SK-N-SH (cell line): Measurements from ENCODE around the gene NPFFR1.

Experiments used
- CTCF ChIP-seq: fragments of 200-600 bp; sonication (generic); IDR thresholded peaks from 2 replicates; pipeline ENCODE4 v1.6.1; 2017; ENCODE audit warnings: antibody characterized with exemption, mild to moderate bottlenecking, moderate library complexity
- EZH2phosphoT487 ChIP-seq: fragments of 200-600 bp; sonication (generic); IDR thresholded peaks from 2 replicates; pipeline ENCODE4 v1.6.1; 2017; ENCODE audit warnings: low read depth, mixed run types, mild to moderate bottlenecking, antibody characterized with exemption, moderate library complexity, borderline replicate concordance
- FOXJ3 ChIP-seq: sonication (generic); formaldehyde crosslinking; IDR thresholded peaks from 2 replicates; pipeline ENCODE4 v1.5.1; 2020; ENCODE audit warnings: mild to moderate bottlenecking, missing genetic modification reagents
- RXRA ChIP-seq: IDR thresholded peaks from 2 replicates; pipeline ENCODE4 v1.4.0; 2012; ENCODE audit warnings: low read depth, mild to moderate bottlenecking, borderline replicate concordance
- TEAD4 ChIP-seq: IDR thresholded peaks from 2 replicates; pipeline ENCODE4 v1.4.0; 2012; ENCODE audit warnings: mild to moderate bottlenecking, borderline replicate concordance; ENCODE audit not compliant: insufficient read depth
- USF1 ChIP-seq: IDR thresholded peaks from 2 replicates; pipeline ENCODE4 v1.4.0; 2012; ENCODE audit warnings: low read depth, borderline replicate concordance
- USF2 ChIP-seq: fragments of 150-350 bp; IDR thresholded peaks from 2 replicates; pipeline ENCODE4 v1.6.1; 2017; ENCODE audit warnings: antibody characterized with exemption, low read length, low read depth, borderline replicate concordance

- TF ChIP-seq CTCF (no peak), FOXJ3 (CRISPR knock-in tag) (no peak), TEAD4 (no peak), USF2 (no peak), RXRA (no peak), EZH2phosphoT487 (no peak), USF1 (no peak)
These were observed 33.6 kb upstream of the NPFFR1 start for GRCh38 chr10:70317272-70317942.
